ENCODE results near the gene IQUB.

IQUB gene

GRCh38 chr7:123432601-123433000, 101.8 kb downstream of the IQUB start:
- no peak for DNase-seq (ENCODE audit: low read depth in 1 of 2, low spot score in 1 of 2)
- H3K27ac ChIP-seq (replicated peaks): no peak overlapping the region
- H3K27me3 ChIP-seq (ENCODE audit: insufficient read depth, poor library complexity, severe bottlenecking): no peaks in the 10 kb centered on the region
- no peak for TF ChIP-seq GABPA (IDR thresholded peaks at IDR 0.05; ENCODE audit: low read depth)
- TF ChIP-seq CTCF (IDR thresholded peaks at IDR 0.05; ENCODE audit: insufficient read depth, low read length): no peak
- no peak for TF ChIP-seq POLR2AphosphoS5 (IDR thresholded peaks at IDR 0.05; ENCODE audit: low read depth)
- TF ChIP-seq SPI1 (IDR thresholded peaks at IDR 0.05; ENCODE audit: borderline replicate concordance, low read depth): no peak
- TF ChIP-seq REST (IDR thresholded peaks at IDR 0.05; ENCODE audit: insufficient replicate concordance, low read depth): no peak
- H3K4me3 ChIP-seq (replicated peaks; ENCODE audit: insufficient read depth, low read length): no peak overlapping the region

- no peak overlapping the region for H3K27ac ChIP-seq (replicated peaks)
- H3K27me3 ChIP-seq (ENCODE audit: insufficient read depth, poor library complexity, severe bottlenecking): no peaks in the 10 kb centered on the region
- H3K4me3 ChIP-seq (replicated peaks; ENCODE audit: insufficient read depth, low read length): no peak overlapping the region
- DNase-seq (ENCODE audit: low read depth in 1 of 2, low spot score in 1 of 2): no peak
- TF ChIP-seq POLR2AphosphoS5 (IDR thresholded peaks at IDR 0.05; ENCODE audit: low read depth) (no peak), CTCF (IDR thresholded peaks at IDR 0.05; ENCODE audit: insufficient read depth, low read length) (no peak), REST (IDR thresholded peaks at IDR 0.05; ENCODE audit: insufficient replicate concordance, low read depth) (no peak), GABPA (IDR thresholded peaks at IDR 0.05; ENCODE audit: low read depth) (no peak), SPI1 (IDR thresholded peaks at IDR 0.05; ENCODE audit: borderline replicate concordance, low read depth) (no peak)
These were observed 103.2 kb downstream of the IQUB start for GRCh38 chr7:123431075-123431614.

- H3K27ac ChIP-seq (replicated peaks): no peak overlapping the region
- no peak for DNase-seq (ENCODE audit: low read depth in 1 of 2, low spot score in 1 of 2)
- TF ChIP-seq CTCF (IDR thresholded peaks at IDR 0.05; ENCODE audit: insufficient read depth, low read length): no peak
- TF ChIP-seq SPI1 (IDR thresholded peaks at IDR 0.05; ENCODE audit: borderline replicate concordance, low read depth): no peak
- TF ChIP-seq POLR2AphosphoS5 (IDR thresholded peaks at IDR 0.05; ENCODE audit: low read depth): no peak
- TF ChIP-seq REST (IDR thresholded peaks at IDR 0.05; ENCODE audit: insufficient replicate concordance, low read depth): no peak
- TF ChIP-seq GABPA (IDR thresholded peaks at IDR 0.05; ENCODE audit: low read depth): no peak
- no peaks in the 10 kb centered on the region for H3K27me3 ChIP-seq (ENCODE audit: insufficient read depth, poor library complexity, severe bottlenecking)
- H3K4me3 ChIP-seq (replicated peaks; ENCODE audit: insufficient read depth, low read length): no peak overlapping the region
These were observed 109.1 kb downstream of the IQUB start for GRCh38 chr7:123425246-123425645.

Data from HL-60 (cell line).